HG03457 (cell line): ENCODE measurements around the gene HMGXB4.

ENCODE experiments used
- ATAC-seq: cut with Tn5 transposase; IDR thresholded peaks from one replicate; pipeline ENCODE4 v1.9.1; 2021; ENCODE audit warnings: moderate number of reproducible peaks; ENCODE audit not compliant: unreplicated experiment

The HMGXB4 gene

DNA sequence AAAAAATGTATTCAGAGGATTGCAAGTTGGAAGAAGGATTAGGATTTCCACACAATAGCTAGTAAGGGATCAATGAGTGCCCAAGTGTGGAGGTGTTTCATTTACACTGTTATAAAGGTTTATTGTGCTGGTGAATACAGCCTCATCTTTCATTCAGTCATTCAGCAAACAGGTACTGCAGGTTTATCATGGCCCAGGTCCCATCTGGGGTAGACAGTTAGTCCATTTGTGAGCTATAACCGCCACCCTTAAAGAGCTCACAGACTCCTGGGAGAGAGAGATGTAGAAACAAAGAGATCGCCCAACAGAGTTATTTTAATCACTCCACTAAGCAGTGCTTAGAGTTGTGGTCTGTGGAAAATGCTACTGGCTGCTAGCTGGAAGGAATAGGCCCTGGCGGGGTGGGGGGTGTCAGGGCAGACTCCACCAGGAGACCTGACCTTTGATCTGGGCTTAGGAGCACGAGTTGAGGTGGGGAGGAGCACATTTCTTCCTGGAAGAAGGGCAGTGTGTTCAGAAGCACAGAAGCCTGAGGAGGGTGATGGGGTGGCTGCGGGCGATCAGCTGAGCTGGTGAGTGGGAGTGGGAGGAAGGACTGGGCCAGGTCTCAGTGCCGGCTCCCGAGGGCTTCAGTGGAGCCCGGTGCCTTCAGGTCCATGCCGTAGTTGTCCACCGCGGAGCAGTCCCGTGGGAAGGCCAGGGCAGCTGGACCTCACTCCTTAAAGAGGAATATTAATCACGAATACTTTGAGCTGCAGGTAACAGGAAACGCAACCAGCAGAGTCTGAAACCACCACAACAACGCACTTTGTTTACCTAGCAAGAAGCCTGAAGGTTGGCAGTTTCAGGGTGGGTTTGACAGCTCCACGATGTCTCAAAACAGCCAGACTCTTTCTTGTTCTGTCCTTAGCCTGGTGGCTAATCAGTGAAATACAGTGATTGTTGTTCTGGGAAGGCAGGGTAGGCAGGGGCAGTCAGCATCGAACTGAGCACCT is 53.6 kb downstream of the HMGXB4 start:
- no peak for ATAC-seq

DNA sequence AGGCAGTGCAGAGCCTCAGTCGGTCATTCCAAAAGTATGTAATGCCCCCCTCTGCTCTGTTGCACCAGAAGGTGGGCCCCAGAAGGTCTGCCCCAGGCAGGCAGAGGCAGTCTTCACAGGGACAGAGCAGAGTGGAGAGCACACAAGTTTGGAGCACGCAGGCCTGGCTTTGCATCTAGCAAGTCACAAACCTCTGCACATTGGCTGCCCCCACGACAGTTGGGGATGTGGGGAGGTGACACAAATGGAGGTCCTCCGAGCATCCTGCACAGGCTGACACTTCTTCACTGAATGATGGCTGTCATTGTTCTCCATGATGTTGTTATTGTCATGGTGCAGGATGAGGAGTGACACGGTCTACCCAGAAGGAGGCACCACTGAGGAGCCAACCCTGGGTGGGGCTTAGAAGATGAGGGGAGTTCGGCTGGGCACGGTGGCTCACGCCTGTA is 54.3 kb downstream of the HMGXB4 start:
- ATAC-seq, result no peak

DNA sequence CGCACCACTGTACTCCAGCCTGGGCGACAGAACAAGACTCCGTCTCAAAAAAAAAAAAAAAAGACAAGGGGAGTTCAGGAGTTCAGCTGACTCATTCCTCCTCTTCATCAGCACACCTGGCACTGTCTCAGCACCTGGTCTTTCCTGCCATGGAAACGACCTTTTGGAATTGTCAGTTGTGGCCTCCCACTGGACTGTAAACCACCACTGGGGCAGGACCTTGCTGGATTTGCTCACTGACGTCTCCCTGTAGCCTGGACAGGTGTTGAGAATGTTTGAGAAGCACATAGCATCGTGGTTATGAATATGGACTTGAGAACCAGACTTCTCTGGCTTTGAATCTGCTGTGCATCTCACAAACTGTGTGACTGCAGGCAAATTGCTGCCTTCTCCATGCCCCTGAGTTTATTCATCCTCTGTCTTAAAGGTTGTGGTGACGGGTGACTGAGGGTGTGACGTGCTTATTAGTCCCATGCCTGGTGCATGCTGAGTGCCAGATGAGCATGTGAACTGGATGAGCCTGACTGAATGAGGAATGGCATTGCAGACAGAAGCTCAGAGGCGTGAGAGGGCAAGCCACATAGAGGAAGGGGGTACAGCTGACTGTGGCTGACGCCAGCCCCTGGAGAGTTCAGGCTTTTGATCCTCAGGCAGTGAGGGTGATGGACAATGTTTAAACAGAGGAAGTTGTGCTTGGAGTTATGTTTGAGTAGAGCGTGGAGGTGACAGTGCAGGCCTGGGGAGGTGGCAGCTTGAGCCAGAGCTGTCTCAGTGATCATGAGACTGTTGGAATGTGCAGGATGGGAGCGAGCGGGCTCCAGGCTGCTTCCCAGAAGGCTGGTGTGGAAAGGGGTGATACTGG is 55.1 kb downstream of the HMGXB4 start:
- no peak for ATAC-seq

DNA sequence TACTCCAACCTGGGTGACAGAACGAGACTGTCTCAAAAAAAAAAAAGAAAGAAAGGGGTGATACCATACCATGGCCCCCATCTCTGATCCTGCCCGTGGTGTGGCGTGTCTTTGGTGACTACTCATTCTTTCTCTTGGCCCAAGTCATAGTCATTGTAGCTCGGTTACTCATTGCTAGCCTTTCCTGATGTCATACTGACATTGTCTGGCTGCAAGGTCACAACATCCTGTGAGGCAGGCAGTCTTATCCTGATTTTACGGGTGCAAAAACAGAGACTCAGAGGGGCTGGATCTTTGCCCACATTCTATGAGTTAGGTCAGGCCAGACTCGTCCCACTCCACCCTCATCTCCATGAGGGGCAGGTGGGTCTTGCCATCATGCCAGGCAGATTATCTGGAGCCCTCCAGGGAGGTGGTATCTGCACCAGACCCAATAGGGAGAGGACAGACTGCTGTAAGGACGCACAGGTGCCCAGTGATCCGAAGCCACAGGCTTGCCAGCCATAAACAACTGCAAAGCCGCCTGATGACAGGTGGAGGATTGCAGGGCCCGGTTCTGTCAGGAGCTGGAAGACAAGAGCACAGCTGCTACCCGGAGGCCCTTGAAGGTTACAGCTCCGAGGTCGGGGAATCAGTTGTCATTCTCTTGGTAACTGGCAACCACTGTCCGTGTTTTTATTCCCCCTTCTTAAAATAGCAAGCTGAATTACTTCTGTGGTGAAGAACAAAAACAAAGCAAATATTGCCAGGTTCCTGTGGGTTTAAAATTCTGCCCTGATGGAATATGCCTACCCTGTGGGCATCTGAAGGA is 56.2 kb downstream of the HMGXB4 start:
- no peak for ATAC-seq

DNA sequence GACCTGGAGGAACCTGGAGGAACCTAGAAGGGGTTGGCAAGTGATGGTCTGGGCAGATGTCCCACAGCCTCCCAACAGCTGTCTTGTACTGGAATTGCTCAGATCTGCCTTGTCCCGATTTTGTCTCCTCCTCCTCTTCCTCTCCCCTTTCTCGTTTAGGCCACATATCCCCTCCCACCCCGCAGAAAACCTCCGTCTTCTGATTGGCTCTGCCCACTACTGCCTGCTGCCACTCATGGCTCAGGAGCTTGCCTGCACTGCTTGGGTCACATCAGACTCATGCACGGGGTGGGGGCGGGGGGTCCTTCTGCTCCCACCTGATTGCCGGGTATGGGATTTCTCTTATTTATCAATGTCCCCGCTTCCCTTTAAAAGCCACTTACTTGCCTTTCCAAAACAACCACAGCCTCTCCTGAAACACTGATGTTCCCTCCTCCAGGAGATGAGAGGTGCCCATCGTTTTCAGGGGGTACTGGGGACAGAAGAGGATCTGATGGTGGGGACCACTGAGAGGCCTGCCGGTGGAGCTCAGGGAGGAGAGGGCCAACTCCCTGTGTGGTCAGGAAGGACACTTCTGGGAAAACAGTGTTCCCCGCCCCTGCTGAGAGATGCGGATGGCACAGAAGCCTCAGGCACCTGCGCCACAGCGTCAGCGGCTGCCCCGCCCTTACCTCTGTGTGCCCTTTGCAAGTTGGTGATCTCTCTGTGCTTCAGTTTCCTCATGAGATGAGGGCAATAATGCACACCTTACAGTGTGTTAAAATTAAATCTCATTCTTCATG is 57.1 kb downstream of the HMGXB4 start:
- no peak for ATAC-seq

DNA sequence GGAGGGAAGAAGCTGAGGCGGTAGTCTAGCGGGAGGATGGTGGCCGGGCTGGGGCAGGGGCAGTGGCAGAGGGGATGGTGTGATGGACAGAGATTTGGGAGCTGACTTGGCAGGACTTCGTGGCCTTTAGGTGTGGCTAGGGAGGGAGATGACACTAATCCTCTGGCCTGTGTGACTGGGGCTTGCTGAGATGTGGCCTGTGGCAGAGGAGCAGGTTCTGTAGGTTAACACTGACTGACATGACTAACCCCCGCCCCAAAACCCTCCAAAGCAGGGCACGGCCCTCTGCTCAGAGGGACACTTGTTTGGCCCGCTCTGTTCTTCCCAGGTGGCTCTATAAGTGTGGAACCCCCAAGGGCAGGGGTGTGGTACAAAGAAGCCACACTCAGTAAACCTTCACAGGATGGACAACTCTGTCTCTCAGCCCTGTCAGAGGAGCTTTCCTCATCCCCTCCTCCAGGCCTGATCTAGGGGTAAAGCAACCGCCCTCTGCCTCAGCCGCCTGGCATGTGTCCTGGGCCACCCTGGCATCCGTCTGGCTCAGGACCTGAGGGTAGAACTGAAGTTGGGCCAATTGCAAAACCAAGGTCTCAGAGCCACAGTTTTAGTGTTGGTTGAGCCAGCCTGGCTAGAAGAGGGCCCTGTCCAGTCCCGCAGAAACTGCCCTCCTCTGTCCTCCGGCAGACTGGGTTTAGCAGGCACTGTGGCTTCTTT is 58.0 kb downstream of the HMGXB4 start:
- no peak for ATAC-seq

DNA sequence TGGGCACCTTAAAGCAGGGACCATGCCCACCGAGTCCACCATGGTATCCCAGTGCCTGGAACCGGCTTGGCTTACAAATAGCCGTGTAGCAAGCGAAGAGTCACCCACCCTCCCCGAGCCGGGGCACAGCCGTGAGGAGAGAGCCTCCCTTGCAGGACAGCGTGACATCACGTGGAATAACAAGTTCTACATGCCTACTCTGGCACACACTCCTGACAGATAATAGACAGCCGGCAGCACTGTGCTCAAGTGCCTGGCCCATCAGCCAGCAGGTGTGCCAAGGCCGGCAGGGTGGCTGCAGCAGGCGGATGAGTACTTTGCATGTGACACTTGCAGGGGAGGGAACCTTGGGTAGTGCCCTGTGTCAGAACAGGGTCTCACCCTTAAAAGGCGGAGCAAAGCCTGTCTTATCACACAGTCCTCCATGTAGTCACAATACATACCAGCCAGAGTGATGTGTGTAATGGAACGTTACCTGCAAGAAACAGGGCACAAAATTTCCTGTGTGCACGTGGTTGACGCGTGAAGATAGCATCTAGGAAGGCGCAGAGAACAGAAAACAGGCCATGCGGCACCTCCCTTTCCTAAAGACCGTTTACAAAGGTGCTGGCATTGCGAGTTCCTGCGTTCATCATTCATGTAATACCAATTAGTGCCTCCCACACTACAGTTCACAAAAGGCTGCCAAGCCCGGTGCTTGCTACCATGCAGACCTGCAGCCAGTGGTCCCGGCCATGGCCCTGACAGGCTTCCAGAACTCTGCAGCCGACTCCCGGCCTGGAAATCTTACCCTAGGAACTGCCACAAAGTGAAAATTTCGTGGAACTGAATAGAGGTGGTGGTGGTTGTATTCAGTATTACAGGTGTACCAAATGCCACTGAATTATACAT is 58.8 kb downstream of the HMGXB4 start:
- no peak for ATAC-seq

DNA sequence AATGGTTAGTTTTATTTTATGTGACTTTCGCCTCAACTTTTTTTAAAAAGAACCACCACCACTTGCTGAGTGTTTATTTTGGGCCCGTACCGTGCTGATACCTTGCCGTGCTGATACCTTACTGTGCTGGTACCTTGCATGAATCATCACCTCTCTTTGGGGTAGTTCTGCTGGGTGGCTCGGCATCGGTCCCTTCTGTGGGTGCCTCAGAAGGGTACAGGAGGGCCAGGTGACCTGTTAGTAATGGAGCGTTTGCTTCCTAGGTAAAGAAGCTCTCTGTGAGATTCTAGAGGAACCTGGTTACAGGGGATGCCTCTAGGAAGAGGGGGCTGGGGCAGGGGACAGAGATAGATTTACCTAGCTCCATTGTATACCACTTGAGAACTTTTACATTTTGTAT is 59.5 kb downstream of the HMGXB4 start:
- ATAC-seq, result no peak

DNA sequence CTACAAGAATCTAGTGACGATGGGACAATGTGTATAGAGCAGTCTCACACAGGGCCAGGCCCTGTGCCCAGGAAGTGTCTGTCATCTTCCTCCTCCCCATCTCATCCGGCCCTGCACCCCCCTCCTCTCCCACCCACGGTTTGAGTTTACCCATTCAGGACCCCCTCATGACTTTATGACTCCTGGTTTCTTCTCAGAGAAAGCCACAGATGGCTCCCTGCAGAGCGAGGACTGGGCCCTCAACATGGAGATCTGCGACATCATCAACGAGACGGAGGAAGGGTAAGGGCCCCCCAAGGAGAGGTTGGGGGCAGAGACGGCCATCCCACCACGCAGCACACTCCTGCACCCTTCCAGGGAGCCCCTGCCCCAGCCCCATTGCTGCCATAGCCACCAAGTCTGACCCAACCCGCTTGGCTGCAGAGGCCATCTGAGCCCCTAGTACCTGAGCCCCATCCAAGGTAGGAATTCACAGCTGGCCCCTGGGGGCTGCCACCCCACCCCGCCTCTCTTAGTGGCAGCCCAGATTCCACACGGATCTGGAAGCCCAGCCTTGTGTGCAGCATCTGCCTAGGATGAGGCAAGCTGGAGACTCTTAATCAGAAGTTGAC is 60.5 kb downstream of the HMGXB4 start:
- no peak for ATAC-seq

DNA sequence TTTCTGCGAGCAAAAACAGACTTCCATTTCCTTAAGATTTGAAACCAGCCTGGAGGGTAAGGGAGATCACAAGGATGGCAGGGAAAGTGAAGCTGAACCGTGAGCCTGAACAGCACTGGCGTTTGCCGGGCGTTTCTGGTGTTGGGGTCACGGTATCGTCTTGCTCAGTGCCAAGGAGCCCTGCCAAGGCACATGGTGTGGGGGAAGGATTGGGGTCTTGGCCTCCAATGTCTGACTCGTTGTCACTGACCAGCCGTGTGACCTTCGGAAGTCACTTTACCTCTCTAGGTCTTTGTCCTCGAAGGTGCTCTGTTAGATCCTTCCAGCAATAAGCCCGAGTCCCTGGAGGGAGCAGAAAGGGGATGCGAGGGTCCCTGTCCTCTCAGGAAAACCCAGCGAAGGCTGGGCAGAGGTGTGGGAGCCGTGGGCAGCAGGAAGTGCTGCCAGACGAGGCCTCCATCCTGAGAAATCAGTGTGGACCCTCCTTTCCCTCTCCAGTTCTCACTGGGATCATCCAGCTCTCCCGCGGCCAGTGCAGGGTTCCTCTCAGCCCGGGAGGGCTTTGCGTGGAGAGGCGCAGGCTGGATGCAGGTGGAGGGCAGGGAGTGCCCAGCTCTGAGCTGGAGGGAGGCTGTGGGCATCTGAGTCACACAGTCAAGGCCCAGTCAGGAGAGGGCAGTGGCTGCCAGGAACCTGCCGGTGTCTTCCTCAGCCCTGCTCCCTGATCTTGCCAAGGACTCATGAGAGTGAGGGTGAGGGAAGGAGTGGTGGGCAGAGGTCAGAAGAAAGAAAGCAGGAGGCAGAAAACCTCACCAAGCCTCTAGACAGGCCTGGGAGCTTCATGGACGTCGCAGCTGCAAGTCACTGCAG is 61.3 kb downstream of the HMGXB4 start:
- no peak for ATAC-seq

DNA sequence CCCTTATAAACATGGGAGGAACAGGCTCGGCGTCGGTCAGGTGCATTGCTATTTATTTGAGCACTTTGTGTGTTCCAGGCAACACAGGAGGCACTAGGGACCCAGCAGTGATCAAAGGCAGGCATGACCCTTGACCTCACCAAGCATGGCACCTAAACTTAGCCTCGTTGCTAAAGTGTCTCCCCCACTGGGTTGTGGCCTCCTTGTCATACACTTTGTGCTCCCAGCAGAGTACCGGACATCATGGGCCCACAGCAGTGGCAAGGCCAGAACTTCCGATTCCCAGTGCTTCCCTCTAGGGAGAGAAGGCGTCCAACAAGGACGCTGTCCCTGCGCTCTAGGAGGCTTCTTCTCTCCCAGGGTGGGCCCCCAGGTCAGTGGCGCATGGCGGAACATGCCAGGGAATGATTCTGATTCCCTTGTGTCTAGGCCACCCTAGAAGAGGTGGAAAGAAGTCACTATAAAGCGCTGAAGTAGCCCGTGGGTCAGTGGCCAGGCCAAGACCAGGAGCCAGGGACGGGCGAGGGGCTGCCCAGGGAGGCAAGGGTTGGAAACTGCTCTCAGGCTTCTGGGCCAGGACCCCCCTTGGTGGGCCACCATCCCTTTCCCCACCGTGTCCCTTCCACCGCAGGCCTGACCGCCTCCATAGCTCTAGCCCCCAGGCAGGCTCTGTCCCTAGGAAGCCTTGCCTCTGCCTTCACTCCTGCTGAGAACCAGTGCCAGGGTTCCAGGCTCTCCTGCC is 62.1 kb downstream of the HMGXB4 start:
- no peak for ATAC-seq

DNA sequence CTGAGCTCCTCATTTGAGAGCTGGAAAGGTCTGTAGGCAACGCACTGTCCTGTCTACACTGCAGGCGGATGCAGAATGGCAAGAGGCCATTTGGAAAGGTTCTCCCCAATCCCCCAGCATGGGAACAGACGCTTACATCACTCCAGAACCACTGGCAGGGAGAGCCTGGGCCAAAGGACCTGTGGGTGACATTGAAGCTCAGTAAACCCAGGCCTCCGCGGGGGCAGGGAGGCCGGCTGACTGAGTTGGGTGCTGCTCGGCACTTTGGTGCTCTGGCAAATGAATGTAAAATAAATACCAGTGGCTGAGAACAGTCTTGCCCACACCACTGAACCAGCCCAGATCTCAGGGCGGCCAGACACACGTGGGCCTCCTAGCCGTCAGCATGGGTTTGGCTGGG is 64.8 kb downstream of the HMGXB4 start:
- no peak for ATAC-seq

DNA sequence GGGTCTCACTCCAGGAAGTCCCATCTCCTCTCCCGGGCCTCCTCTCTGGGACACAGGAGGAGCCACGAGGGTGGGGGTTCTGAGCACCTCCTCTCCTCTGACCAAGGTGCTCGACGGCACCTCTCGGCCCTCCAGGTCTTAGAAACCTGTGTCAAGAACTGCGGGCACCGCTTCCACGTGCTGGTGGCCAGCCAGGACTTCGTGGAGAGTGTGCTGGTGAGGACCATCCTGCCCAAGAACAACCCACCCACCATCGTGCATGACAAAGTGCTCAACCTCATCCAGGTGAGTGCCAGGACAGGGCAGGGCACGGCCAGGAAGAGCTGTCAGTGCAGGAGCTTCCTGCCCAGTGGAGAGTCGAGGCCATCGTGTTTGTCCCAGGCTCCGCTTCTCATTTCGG is 65.6 kb downstream of the HMGXB4 start:
- ATAC-seq, result no peak

DNA sequence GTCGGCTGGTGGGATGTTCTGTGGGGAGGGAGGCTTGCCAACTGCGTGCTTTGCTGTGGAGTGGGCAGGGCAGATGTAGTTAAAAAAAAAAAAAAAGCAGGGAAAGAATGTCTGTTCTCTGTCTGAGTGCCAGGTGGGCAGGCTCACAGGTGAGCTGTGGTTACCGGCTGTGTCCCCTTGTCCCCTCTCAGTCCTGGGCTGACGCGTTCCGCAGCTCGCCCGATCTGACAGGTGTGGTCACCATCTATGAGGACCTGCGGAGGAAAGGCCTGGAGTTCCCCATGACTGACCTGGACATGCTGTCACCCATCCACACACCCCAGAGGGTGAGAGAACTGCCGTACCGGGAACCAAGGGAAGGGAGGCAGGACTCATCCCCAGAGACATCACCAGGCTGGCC is 66.0 kb downstream of the HMGXB4 start:
- no peak for ATAC-seq

DNA sequence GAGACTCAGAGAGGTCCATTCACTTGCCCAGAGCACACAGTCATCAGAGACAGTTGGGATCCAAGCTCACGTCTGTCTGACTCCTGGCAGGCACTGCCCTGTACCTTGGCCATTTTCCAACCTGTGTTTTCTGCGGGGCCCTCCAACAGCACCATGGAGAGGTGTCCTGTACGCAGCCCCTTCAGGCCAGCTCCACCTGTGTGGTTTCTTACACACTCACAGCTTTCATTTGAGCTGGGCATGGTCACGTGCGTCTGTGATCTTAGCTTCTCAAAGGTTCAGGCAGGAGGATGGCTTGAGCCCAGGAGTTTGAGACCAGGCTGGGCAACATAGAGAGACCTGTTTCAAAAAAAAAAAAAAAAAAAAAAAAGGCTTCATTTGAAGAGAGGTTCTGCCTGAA is 66.8 kb downstream of the HMGXB4 start:
- no peak for ATAC-seq

DNA sequence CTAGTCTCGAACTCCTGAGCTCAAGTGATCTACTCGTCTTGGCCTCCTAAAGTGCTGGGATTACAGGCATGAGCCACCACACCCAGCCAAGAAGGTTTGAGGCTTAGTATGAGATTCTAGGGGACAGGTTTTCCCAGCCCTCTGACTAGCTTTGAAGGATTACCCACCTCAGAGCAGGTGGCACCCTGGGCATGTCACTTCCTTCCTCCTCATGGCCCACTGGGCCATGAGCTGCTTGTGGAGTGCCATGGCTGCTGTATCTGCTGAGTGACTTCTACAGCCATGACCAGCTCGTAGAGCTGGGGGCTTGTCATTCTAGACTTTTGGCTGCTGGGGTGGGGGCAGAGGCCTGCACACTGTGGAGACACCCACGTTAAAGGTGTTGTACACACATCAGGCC is 67.5 kb downstream of the HMGXB4 start:
- ATAC-seq, result no peak
